Neural cell (in vitro differentiated cells): ENCODE results near the gene RAET1E. TPM values are rescaled to one million over a fixed set of nuclear protein-coding genes. Genes with fewer than 3 reads are reported as not detected.

ENCODE experiments used
- H2AFZ ChIP-seq: fragments of 200-600, 300-800 bp; sonication (generic), shearing (Covaris generic); 2 replicates; pipeline ENCODE4 v1.6.0; 2014; ENCODE audit warnings: low read depth, mild to moderate bottlenecking, antibody characterized with exemption, low read length, moderate library complexity
- H3F3A ChIP-seq: fragments of 200-600 bp; shearing (Covaris generic); 2 replicates; pipeline ENCODE4 v1.6.1; 2016; ENCODE audit warnings: mild to moderate bottlenecking, moderate library complexity, mixed read lengths, antibody characterized with exemption, low read length; ENCODE audit not compliant: insufficient read depth, poor library complexity, severe bottlenecking
- H3K27ac ChIP-seq: fragments of 200-600, 300-800 bp; sonication (generic), shearing (Covaris generic); 2 replicates; pipeline ENCODE4 v1.5.1; 2014; ENCODE audit warnings: mild to moderate bottlenecking, low read length, moderate library complexity
- H3K27me3 ChIP-seq: fragments of 300-800, 200-600 bp; sonication (generic), shearing (Covaris generic); 2 replicates; pipeline ENCODE4 v1.6.0; 2014; ENCODE audit warnings: mild to moderate bottlenecking, low read depth, low read length, moderate library complexity; ENCODE audit not compliant: insufficient read depth
- H3K36me3 ChIP-seq: fragments of 300-800, 200-600 bp; sonication (generic), shearing (Covaris generic); 2 replicates; pipeline ENCODE4 v1.5.1; 2014; ENCODE audit warnings: mild to moderate bottlenecking, antibody characterized with exemption, low read length, moderate library complexity; ENCODE audit not compliant: insufficient read depth
- H3K4me2 ChIP-seq: fragments of 300-800, 200-600 bp; sonication (generic), shearing (Covaris generic); 2 replicates; pipeline ENCODE4 v1.6.0; 2014; ENCODE audit warnings: mild to moderate bottlenecking, low read length
- H3K4me3 ChIP-seq: fragments of 300-800, 200-600 bp; sonication (generic), shearing (Covaris generic); 2 replicates; pipeline ENCODE4 v1.5.1; 2014; ENCODE audit warnings: mild to moderate bottlenecking, low read length, moderate library complexity
- H3K79me2 ChIP-seq: fragments of 200-600 bp; shearing (Covaris generic); replicated peaks from 2 replicates; pipeline ENCODE4 v1.6.0; 2014; ENCODE audit warnings: mild to moderate bottlenecking, low read length, moderate library complexity; ENCODE audit not compliant: insufficient read depth
- H3K9ac ChIP-seq: fragments of 300-800, 200-600 bp; sonication (generic), shearing (Covaris generic); 2 replicates; pipeline ENCODE4 v1.6.1; 2016; ENCODE audit warnings: mild to moderate bottlenecking, low read length, mixed read lengths
- H3K9me2 ChIP-seq: fragments of 200-600 bp; shearing (Covaris generic); 2 replicates; pipeline ENCODE4 v1.6.1; 2016; ENCODE audit warnings: mild to moderate bottlenecking, low read length, mixed read lengths; ENCODE audit not compliant: insufficient read depth
- H3K9me3 ChIP-seq: fragments of 200-600, 300-800 bp; sonication (generic), shearing (Covaris generic); 2 replicates; pipeline ENCODE4 v1.6.1; 2016; ENCODE audit warnings: mild to moderate bottlenecking, mixed run types, low read length, moderate library complexity, mixed read lengths
- H4K20me1 ChIP-seq: fragments of 200-600 bp; shearing (Covaris generic); 2 replicates; pipeline ENCODE4 v1.6.1; 2016; ENCODE audit warnings: mild to moderate bottlenecking, mixed run types; ENCODE audit not compliant: insufficient read depth
- EP300 ChIP-seq: fragments of 450-650 bp; conservative IDR thresholded peaks from 2 replicates; pipeline ENCODE4 v1.6.1; 2014; ENCODE audit warnings: antibody characterized with exemption, mild to moderate bottlenecking, moderate library complexity; ENCODE audit not compliant: poor library complexity, severe bottlenecking
- EZH2 ChIP-seq: fragments of 200-600, 300-800 bp; shearing (Covaris generic), sonication (generic); IDR thresholded peaks from 2 replicates; pipeline ENCODE4 v1.6.1; 2014; ENCODE audit warnings: antibody characterized with exemption, low read length, borderline replicate concordance, mild to moderate bottlenecking; ENCODE audit not compliant: insufficient read depth, poor library complexity, severe bottlenecking
- MXI1 ChIP-seq: fragments of 450-650 bp; conservative IDR thresholded peaks from 2 replicates; pipeline ENCODE4 v1.6.1; 2014; ENCODE audit warnings: antibody characterized with exemption, mild to moderate bottlenecking; ENCODE audit not compliant: poor library complexity, severe bottlenecking
- POLR2AphosphoS5 ChIP-seq: IDR thresholded peaks from 2 replicates; pipeline ENCODE4 v1.6.1; 2012
- RAD21 ChIP-seq: fragments of 450-650 bp; conservative IDR thresholded peaks from 2 replicates; pipeline ENCODE4 v1.6.1; 2014; ENCODE audit warnings: antibody characterized with exemption, mild to moderate bottlenecking, moderate library complexity
- SMC3 ChIP-seq: fragments of 450-650 bp; conservative IDR thresholded peaks from 2 replicates; pipeline ENCODE4 v1.6.1; 2014; ENCODE audit warnings: antibody characterized with exemption, mild to moderate bottlenecking, moderate library complexity; ENCODE audit not compliant: poor library complexity
- TAF1 ChIP-seq: IDR thresholded peaks from 2 replicates; pipeline ENCODE4 v1.6.1; 2012; ENCODE audit warnings: low read depth
- polyA plus RNA-seq: library from polyadenylated mRNA; depleted of rRNA; stranded (reverse); fragments of >200 nt; gene quantifications from 2 replicates; pipeline ENCODE4 v1.2.3, GENCODE V29; 2014
- TF ChIP-seq, protein P1 (sequence below): IDR thresholded peaks from 2 replicates; pipeline ENCODE4 v1.6.1; 2012; ENCODE audit warnings: borderline replicate concordance
- TF ChIP-seq, protein P2 (sequence below): fragments of 450-650 bp; IDR thresholded peaks from 2 replicates; pipeline ENCODE4 v1.5.1; 2014; ENCODE audit warnings: antibody characterized with exemption, mild to moderate bottlenecking, moderate library complexity; ENCODE audit not compliant: poor library complexity, severe bottlenecking

The RAET1E gene
- polyA plus RNA-seq, 1 donor from 2014 or later, result not detected

DNA sequence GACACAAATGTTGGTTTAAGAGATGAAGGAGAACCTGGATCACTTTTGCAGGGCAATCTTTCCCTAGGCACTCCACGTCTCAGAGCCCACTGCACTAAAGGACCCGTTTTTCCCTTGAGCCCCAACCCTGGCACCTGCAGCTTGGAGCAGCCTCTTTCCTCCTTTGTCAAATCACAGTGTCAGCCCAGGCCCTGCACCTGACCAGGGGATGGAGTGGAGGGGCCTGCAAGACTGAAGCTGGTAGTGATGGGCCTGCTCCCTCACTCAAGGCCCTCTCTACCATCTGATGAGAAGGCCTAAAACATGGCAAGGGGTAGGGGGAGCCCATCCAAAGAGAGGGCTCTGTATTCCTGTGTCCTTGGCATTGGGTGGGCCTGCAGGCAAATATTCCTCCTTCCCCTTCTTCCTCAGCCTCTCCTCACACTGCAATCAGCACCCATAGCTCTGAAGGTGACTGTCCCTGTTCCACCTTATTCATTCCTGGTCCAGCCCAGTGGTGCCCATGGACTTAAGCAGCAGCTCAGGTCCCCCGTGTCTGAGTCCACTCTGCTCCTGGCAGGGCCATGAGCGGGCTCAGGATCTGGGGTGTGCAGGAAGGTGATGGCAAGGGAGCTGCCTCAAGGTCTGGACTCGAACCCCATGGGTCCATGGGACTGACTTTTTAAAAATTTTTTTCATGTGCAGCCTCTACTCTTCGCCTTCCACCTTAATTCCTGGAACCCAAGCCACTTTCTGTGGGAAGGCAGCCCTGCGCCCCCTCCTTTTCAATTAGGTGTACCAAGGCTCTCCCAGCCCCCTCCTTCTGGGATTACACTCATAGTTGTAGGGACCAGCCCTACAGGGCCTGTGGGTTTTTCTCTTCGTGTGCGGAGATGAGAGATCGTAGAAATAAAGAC lies 18.3 kb upstream of the RAET1E start:
- Histone ChIP-seq H3K4me2 (no peak overlapping the region), H3K36me3 (no peaks in the 10 kb centered on the region), H3K9me2 (no peaks in the 10 kb centered on the region), H3K79me2 (no peaks in the 10 kb centered on the region), H3F3A (no peaks in the 10 kb centered on the region), H4K20me1 (no peaks in the 10 kb centered on the region), H3K27ac (no peak overlapping the region), H3K9ac (no peak overlapping the region), H2AFZ (no peak overlapping the region), H3K27me3 (peaks cover 17% of the 10 kb centered on the region), H3K4me3 (no peak overlapping the region), H3K9me3 (no peaks in the 10 kb centered on the region)
- no peak for TF ChIP-seq TAF1
- TF ChIP-seq POLR2AphosphoS5, result no peak
- no peak for TF ChIP-seq RAD21
- TF ChIP-seq SMC3, result no peak
- TF ChIP-seq, protein P1, sequence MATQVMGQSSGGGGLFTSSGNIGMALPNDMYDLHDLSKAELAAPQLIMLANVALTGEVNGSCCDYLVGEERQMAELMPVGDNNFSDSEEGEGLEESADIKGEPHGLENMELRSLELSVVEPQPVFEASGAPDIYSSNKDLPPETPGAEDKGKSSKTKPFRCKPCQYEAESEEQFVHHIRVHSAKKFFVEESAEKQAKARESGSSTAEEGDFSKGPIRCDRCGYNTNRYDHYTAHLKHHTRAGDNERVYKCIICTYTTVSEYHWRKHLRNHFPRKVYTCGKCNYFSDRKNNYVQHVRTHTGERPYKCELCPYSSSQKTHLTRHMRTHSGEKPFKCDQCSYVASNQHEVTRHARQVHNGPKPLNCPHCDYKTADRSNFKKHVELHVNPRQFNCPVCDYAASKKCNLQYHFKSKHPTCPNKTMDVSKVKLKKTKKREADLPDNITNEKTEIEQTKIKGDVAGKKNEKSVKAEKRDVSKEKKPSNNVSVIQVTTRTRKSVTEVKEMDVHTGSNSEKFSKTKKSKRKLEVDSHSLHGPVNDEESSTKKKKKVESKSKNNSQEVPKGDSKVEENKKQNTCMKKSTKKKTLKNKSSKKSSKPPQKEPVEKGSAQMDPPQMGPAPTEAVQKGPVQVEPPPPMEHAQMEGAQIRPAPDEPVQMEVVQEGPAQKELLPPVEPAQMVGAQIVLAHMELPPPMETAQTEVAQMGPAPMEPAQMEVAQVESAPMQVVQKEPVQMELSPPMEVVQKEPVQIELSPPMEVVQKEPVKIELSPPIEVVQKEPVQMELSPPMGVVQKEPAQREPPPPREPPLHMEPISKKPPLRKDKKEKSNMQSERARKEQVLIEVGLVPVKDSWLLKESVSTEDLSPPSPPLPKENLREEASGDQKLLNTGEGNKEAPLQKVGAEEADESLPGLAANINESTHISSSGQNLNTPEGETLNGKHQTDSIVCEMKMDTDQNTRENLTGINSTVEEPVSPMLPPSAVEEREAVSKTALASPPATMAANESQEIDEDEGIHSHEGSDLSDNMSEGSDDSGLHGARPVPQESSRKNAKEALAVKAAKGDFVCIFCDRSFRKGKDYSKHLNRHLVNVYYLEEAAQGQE, result no peak
- no peak for TF ChIP-seq MXI1
- TF ChIP-seq, protein P2, sequence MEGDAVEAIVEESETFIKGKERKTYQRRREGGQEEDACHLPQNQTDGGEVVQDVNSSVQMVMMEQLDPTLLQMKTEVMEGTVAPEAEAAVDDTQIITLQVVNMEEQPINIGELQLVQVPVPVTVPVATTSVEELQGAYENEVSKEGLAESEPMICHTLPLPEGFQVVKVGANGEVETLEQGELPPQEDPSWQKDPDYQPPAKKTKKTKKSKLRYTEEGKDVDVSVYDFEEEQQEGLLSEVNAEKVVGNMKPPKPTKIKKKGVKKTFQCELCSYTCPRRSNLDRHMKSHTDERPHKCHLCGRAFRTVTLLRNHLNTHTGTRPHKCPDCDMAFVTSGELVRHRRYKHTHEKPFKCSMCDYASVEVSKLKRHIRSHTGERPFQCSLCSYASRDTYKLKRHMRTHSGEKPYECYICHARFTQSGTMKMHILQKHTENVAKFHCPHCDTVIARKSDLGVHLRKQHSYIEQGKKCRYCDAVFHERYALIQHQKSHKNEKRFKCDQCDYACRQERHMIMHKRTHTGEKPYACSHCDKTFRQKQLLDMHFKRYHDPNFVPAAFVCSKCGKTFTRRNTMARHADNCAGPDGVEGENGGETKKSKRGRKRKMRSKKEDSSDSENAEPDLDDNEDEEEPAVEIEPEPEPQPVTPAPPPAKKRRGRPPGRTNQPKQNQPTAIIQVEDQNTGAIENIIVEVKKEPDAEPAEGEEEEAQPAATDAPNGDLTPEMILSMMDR, result no peak
- no peak for TF ChIP-seq EZH2
- TF ChIP-seq EP300, result no peak

DNA sequence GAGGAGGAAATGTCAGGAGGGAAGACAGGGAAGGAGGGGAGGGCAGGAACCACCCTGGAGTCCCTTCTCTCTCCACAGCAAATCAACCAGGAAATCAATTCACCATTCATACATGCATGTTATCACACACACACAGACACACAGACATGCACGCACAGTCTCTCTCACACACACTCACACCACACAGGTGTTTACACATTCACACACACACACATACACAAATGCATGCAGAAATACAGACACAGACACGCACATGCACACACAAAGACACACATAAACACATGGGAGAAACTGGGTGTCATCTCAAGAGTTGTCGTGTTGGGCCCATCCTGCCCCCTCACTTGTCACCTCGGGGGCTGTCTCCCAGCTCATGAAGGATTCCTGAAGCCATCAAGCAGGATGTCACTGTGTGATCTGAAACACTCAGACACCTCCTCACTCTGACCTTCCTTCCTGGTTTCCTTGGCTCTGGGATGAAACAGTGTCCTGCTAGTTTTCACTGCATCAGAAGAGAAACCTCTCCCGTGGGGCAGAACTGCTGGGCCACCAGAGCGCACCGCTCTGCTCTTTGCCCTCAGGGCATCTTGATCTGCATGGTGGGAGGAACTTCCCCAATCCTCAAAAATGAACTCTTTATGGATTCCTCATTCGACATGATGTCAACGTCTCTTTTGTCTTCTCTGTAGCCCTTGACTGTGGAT lies 15.8 kb upstream of the RAET1E start:
- Histone ChIP-seq H3K4me3 (no peak overlapping the region), H3K27me3 (peaks cover 2% of the 10 kb centered on the region), H3K36me3 (no peaks in the 10 kb centered on the region), H2AFZ (no peak overlapping the region), H3K27ac (no peak overlapping the region), H3K9ac (no peak overlapping the region), H3K9me3 (no peaks in the 10 kb centered on the region), H3K79me2 (no peaks in the 10 kb centered on the region), H3F3A (no peaks in the 10 kb centered on the region), H4K20me1 (no peaks in the 10 kb centered on the region), H3K9me2 (no peaks in the 10 kb centered on the region), H3K4me2 (no peak overlapping the region)
- TF ChIP-seq MXI1, result no peak
- TF ChIP-seq TAF1, result no peak
- TF ChIP-seq, protein P1, result no peak
- no peak for TF ChIP-seq POLR2AphosphoS5
- TF ChIP-seq, protein P2, result no peak
- TF ChIP-seq EP300, result no peak
- no peak for TF ChIP-seq RAD21
- no peak for TF ChIP-seq SMC3
- no peak for TF ChIP-seq EZH2
